ENCODE measurements around the gene RHPN2. TPM values are rescaled to one million over a fixed set of nuclear protein-coding genes. Genes with fewer than 3 reads are reported as not detected.

Gene RHPN2
- total RNA-seq: 10 to 100 TPM; 11.2 to 54.4 TPM

GRCh38 chr19:33064792-33065550 is at the start of gene RHPN2:
RHPN2 (minus strand) TSS chr19:33064888; CDS start chr19:33064852, 36 bp downstream.
- H3K9me3 ChIP-seq: no peaks in the 10 kb centered on the region
- peak; percentile 62 to 75 (median 72) for DNase-seq
- peak within 1 kb of the TSS; percentile 52 to 83 for H3K4me3 ChIP-seq
- WGBS, 2 donors: 8% methylated on average over 55 of the region's 86 CpGs; no CpG with 5 or more reads in 1 of the 2 donors
- TF ChIP-seq, protein P1, sequence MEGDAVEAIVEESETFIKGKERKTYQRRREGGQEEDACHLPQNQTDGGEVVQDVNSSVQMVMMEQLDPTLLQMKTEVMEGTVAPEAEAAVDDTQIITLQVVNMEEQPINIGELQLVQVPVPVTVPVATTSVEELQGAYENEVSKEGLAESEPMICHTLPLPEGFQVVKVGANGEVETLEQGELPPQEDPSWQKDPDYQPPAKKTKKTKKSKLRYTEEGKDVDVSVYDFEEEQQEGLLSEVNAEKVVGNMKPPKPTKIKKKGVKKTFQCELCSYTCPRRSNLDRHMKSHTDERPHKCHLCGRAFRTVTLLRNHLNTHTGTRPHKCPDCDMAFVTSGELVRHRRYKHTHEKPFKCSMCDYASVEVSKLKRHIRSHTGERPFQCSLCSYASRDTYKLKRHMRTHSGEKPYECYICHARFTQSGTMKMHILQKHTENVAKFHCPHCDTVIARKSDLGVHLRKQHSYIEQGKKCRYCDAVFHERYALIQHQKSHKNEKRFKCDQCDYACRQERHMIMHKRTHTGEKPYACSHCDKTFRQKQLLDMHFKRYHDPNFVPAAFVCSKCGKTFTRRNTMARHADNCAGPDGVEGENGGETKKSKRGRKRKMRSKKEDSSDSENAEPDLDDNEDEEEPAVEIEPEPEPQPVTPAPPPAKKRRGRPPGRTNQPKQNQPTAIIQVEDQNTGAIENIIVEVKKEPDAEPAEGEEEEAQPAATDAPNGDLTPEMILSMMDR (IDR thresholded peaks at IDR 0.05): no peak
- peak in 2 of 3 donors; percentile 32 to 36 for TF ChIP-seq POLR2A (IDR thresholded peaks at IDR 0.05)
- no peaks in the 10 kb centered on the region for H3K36me3 ChIP-seq (replicated peaks in 1 of 2; ENCODE audit: insufficient read depth in 1 of 2, low read depth in 2 of 2)
- H3K27ac ChIP-seq: peak within 1 kb of the TSS; percentile 54 to 84 (median 77)
- intact Hi-C loops (cut with DNase I): no loop called here
- no peaks in the 10 kb centered on the region for H3K27me3 ChIP-seq
- H3K4me1 ChIP-seq: peaks cover 15% of the 10 kb centered on the region
- ATAC-seq: peak; percentile 93

GRCh38 chr19:33114312-33114711 is 49.6 kb upstream of the RHPN2 start:
- no peak for TF ChIP-seq POLR2A (IDR thresholded peaks at IDR 0.05)
- TF ChIP-seq, protein P1 (IDR thresholded peaks at IDR 0.05): no peak
- DNase-seq: peak in 3 of 4 donors; percentile 15 to 42 (median 21)
- intact Hi-C loops (cut with DNase I): no loop called here
- no peak overlapping the region for H3K4me3 ChIP-seq
- H3K4me1 ChIP-seq: peaks cover 5% of the 10 kb centered on the region
- peaks cover 13 to 27% of the 10 kb centered on the region in 2 donors for H3K36me3 ChIP-seq (replicated peaks in 1 of 2; ENCODE audit: insufficient read depth in 1 of 2, low read depth in 2 of 2)
- peak overlapping the region in 3 of 4 donors; percentile 15 to 37 (median 23) for H3K27ac ChIP-seq
- no peaks in the 10 kb centered on the region for H3K9me3 ChIP-seq
- ATAC-seq: peak; percentile 50
- 29 to 32% methylated on average over 4 of the region's 4 CpGs for WGBS, 2 donors
- H3K27me3 ChIP-seq: no peaks in the 10 kb centered on the region

DNA sequence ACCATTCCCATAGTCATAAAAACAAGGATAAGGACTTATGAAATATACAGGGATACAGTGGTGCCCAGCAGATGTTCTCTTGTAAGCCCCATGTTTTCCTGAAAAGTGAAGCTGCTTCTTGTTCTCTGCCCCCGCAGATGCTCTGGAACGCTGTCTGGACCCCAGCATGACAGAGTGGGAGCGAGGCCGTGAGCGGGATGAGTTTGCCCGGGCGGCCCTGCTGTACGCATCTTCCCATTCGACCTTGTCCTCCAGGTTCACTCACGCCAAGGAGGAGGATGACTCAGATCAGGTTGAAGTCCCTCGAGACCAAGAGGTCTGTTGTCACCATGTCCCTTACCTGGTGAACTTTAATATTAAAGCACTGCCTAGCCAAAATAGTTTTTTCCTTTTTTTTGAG is 46.9 kb upstream of the RHPN2 start:
- Histone ChIP-seq H3K4me1 (peaks cover 5% of the 10 kb centered on the region), H3K9me3 (no peaks in the 10 kb centered on the region), H3K36me3 (replicated peaks in 1 of 2; ENCODE audit: insufficient read depth in 1 of 2, low read depth in 2 of 2) (peaks cover 13 to 20% of the 10 kb centered on the region in 2 donors), H3K27ac (no peak overlapping the region), H3K27me3 (no peaks in the 10 kb centered on the region), H3K4me3 (no peak overlapping the region)
- no peak for TF ChIP-seq POLR2A (IDR thresholded peaks at IDR 0.05)
- TF ChIP-seq, protein P1 (IDR thresholded peaks at IDR 0.05): no peak
- ATAC-seq (no peak), DNase-seq (no peak)
- 84 to 94% methylated on average over 11 of the region's 11 CpGs for WGBS, 2 donors
- intact Hi-C loops (cut with DNase I): no loop called here

DNA sequence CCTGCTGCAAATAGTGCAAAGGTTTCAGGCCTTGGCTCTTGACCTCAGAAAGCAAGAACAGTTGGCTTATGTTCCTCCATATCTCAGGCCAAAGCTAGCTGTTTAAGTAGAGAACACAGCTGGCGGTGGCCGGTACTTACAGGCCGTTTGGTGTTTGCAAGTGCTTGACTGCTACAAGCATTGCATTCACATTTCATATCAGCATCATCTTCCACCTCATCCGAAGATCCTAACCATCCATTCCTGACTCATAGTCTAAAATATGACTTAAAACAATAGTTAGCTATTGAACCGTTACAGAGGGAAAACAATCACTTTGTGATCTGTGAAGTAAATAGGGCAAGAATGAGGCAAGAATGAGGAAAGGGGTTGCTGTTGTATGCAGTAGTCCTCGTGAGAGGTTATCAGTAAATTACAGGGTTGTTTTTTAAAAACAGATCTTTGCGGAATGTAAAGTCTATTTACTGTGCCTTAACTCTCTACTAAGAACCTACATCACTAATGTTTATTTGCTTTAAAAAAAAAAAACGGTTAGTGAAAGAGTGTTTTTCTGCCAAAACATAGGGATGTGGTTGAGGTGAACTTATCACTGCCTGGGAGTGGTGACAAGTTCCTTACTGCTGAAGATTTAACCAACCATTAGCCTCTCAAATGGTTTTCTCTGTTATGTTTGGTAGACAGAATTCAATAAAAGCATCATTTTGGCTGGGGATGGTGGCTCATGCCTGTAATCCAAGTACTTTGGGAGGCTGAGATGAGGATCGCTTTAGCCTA is 45.6 kb upstream of the RHPN2 start:
- WGBS, 2 donors: 81 to 83% methylated on average over 9 of the region's 9 CpGs
- DNase-seq (no peak), ATAC-seq (no peak)
- TF ChIP-seq, protein P1 (IDR thresholded peaks at IDR 0.05): no peak
- no peak for TF ChIP-seq POLR2A (IDR thresholded peaks at IDR 0.05)
- Histone ChIP-seq H3K4me1 (peaks cover 5% of the 10 kb centered on the region), H3K27ac (no peak overlapping the region), H3K9me3 (no peaks in the 10 kb centered on the region), H3K4me3 (no peak overlapping the region), H3K36me3 (replicated peaks in 1 of 2; ENCODE audit: insufficient read depth in 1 of 2, low read depth in 2 of 2) (peaks cover 13 to 18% of the 10 kb centered on the region in 2 donors), H3K27me3 (no peaks in the 10 kb centered on the region)
- intact Hi-C loops (cut with DNase I): no loop called here
